GF-D8 (cell line): ENCODE results near the gene WFS1.

Source experiments
- DNase-seq: peaks from one replicate; lab custom pipeline; 2025; lab: John Stamatoyannopoulos, UW

Gene WFS1

GRCh38 chr4:6279582-6280289 lies 10.1 kb downstream of the WFS1 start:
- DNase-seq, result no peak

- DNase-seq, result no peak
Measured at GRCh38 chr4:6280365-6280996, 10.8 kb downstream of the WFS1 start.

- no peak for DNase-seq
Measured at GRCh38 chr4:6281436-6282313, 12.0 kb downstream of the WFS1 start.

- DNase-seq, result no peak
Measured at GRCh38 chr4:6282314-6282771, 12.7 kb downstream of the WFS1 start.

GRCh38 chr4:6283282-6283681 lies 13.6 kb downstream of the WFS1 start:
- DNase-seq, result no peak

- no peak for DNase-seq
Measured at GRCh38 chr4:6287017-6287788, 17.6 kb downstream of the WFS1 start.

- no peak for DNase-seq
Measured at GRCh38 chr4:6288342-6288741, 18.7 kb downstream of the WFS1 start.

- no peak for DNase-seq
Measured at GRCh38 chr4:6288871-6289270, 19.2 kb downstream of the WFS1 start.

- DNase-seq, result no peak
Measured at GRCh38 chr4:6290256-6290655, 20.6 kb downstream of the WFS1 start.

GRCh38 chr4:6290769-6291547 lies 21.3 kb downstream of the WFS1 start:
- no peak for DNase-seq

GRCh38 chr4:6291784-6292297 lies 22.2 kb downstream of the WFS1 start:
- no peak for DNase-seq

GRCh38 chr4:6292376-6293096 lies 22.9 kb downstream of the WFS1 start:
- DNase-seq, result no peak

- no peak for DNase-seq
Measured at GRCh38 chr4:6293097-6293445, 23.4 kb downstream of the WFS1 start.

- DNase-seq, result no peak
Measured at GRCh38 chr4:6293661-6294060, 24.0 kb downstream of the WFS1 start.

GRCh38 chr4:6294705-6295421 lies 25.2 kb downstream of the WFS1 start:
- DNase-seq, result no peak

GRCh38 chr4:6295495-6295894 lies 25.8 kb downstream of the WFS1 start:
- DNase-seq, result no peak

GRCh38 chr4:6296026-6296425 lies 26.4 kb downstream of the WFS1 start:
- no peak for DNase-seq

GRCh38 chr4:6297266-6297815 lies 27.7 kb downstream of the WFS1 start:
- no peak for DNase-seq

GRCh38 chr4:6298035-6298434 lies 28.4 kb downstream of the WFS1 start:
- DNase-seq, result no peak
